Kidney epithelial cell (primary cell): Measurements from ENCODE around the gene LIPC. TPM values are rescaled to one million over a fixed set of nuclear protein-coding genes. Genes with fewer than 3 reads are reported as not detected.
A peak's percentile ranks its signal among the peaks of the same experiment; 100 is the strongest.

Source experiments
- DNase-seq: peaks from one replicate; pipeline ENCODE4 v3.0.0-alpha.2; 2010; ENCODE audit warnings: low read depth
- H3K27me3 ChIP-seq: 2 replicates; pipeline ENCODE4 v1.6.0; 2011; ENCODE audit warnings: low read length; ENCODE audit not compliant: control insufficient read depth, insufficient read depth
- H3K36me3 ChIP-seq: 2 replicates; pipeline ENCODE4 v1.5.1; 2011; ENCODE audit warnings: low read length; ENCODE audit not compliant: control insufficient read depth, insufficient read depth
- H3K4me3 ChIP-seq: 2 replicates; pipeline ENCODE4 v1.5.1; 2011; ENCODE audit warnings: low read depth, mild to moderate bottlenecking, control low read depth, low read length
- CTCF ChIP-seq: IDR thresholded peaks from 2 replicates; pipeline ENCODE4 v1.5.1; 2011; ENCODE audit warnings: mild to moderate bottlenecking, moderate library complexity, low read length, control low read depth, inconsistent platforms; ENCODE audit not compliant: insufficient read depth, poor library complexity, severe bottlenecking
- total RNA-seq: library from RNA; depleted of rRNA; stranded (reverse); fragments of >200 nt; gene quantifications from 2 replicates; pipeline ENCODE4 v1.2.3, GENCODE V29; 2015

LIPC gene
- total RNA-seq, 1 donor from 2014 or later: 1.3 TPM

- no peaks in the 10 kb centered on the region for H3K27me3 ChIP-seq
- no peak for TF ChIP-seq CTCF
- no peak overlapping the region for H3K4me3 ChIP-seq
- no peaks in the 10 kb centered on the region for H3K36me3 ChIP-seq
- DNase-seq: no peak
These were observed 39.6 kb upstream of the LIPC start for GRCh38 chr15:58392141-58392540.

- H3K4me3 ChIP-seq: no peak overlapping the region
- H3K27me3 ChIP-seq: no peaks in the 10 kb centered on the region
- TF ChIP-seq CTCF: no peak
- peak; percentile 77 for DNase-seq
- no peaks in the 10 kb centered on the region for H3K36me3 ChIP-seq
These were observed 39.1 kb upstream of the LIPC start for GRCh38 chr15:58392611-58393161.

GRCh38 chr15:58393241-58393662 is 38.5 kb upstream of the LIPC start:
- no peak for DNase-seq
- Histone ChIP-seq H3K4me3 (no peak overlapping the region), H3K36me3 (no peaks in the 10 kb centered on the region), H3K27me3 (no peaks in the 10 kb centered on the region)
- no peak for TF ChIP-seq CTCF

- Histone ChIP-seq H3K27me3 (no peaks in the 10 kb centered on the region), H3K4me3 (no peak overlapping the region), H3K36me3 (no peaks in the 10 kb centered on the region)
- peak; percentile 74 for DNase-seq
- no peak for TF ChIP-seq CTCF
These were observed 35.6 kb upstream of the LIPC start for GRCh38 chr15:58396181-58396580.

- no peak for TF ChIP-seq CTCF
- no peak for DNase-seq
- Histone ChIP-seq H3K36me3 (no peaks in the 10 kb centered on the region), H3K27me3 (no peaks in the 10 kb centered on the region), H3K4me3 (no peak overlapping the region)
These were observed 33.7 kb upstream of the LIPC start for GRCh38 chr15:58398071-58398470.

GRCh38 chr15:58398643-58399042 is 33.1 kb upstream of the LIPC start:
- Histone ChIP-seq H3K4me3 (no peak overlapping the region), H3K27me3 (no peaks in the 10 kb centered on the region), H3K36me3 (no peaks in the 10 kb centered on the region)
- TF ChIP-seq CTCF: no peak
- no peak for DNase-seq
